Measurements from ENCODE around the gene THOC3.
"Not testable (repeated sequence)": the region's sequence is repeated elsewhere in the genome, so short reads cannot be mapped to it uniquely, and the experiment has no call there.

DNA sequence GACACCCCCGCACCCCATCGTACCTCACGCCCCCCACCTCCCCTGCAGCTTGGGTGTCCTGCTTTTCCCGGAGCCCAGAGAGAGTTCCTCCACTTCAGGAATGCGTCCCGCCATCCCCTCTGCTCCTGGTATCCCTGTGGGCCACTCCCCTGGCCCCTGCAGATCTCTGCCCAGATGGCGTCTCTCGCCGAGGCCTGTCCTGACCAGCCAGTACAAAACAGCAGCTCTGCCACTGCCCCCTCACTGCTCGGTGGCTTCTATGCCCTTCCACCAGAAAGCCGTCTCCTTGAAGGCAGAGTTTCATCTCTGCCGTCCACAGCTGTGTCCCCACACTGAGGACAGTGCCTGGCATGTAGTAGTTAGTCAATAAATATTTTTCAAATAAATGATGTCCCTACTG, 58.0 kb downstream of the THOC3 start:
- TF ChIP-seq ZFP3 (CRISPR knock-in tag; IDR thresholded peaks at IDR 0.05); TOX (CRISPR knock-in tag; IDR thresholded peaks at IDR 0.05; ENCODE audit: borderline replicate concordance); ARNTL (CRISPR knock-in tag; IDR thresholded peaks at IDR 0.05; ENCODE audit: borderline replicate concordance, low read depth); ZC3H10 (CRISPR knock-in tag; IDR thresholded peaks at IDR 0.05); ESRRG (CRISPR knock-in tag; IDR thresholded peaks at IDR 0.05); ISL1 (CRISPR knock-in tag; IDR thresholded peaks at IDR 0.05); ZNF8 (CRISPR knock-in tag; IDR thresholded peaks at IDR 0.05); ZFP30 (CRISPR knock-in tag; IDR thresholded peaks at IDR 0.05); RARB (CRISPR knock-in tag; IDR thresholded peaks at IDR 0.05): not testable (repeated sequence)
- TF ChIP-seq, protein P1, sequence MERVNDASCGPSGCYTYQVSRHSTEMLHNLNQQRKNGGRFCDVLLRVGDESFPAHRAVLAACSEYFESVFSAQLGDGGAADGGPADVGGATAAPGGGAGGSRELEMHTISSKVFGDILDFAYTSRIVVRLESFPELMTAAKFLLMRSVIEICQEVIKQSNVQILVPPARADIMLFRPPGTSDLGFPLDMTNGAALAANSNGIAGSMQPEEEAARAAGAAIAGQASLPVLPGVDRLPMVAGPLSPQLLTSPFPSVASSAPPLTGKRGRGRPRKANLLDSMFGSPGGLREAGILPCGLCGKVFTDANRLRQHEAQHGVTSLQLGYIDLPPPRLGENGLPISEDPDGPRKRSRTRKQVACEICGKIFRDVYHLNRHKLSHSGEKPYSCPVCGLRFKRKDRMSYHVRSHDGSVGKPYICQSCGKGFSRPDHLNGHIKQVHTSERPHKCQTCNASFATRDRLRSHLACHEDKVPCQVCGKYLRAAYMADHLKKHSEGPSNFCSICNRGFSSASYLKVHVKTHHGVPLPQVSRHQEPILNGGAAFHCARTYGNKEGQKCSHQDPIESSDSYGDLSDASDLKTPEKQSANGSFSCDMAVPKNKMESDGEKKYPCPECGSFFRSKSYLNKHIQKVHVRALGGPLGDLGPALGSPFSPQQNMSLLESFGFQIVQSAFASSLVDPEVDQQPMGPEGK (CRISPR knock-in tag; IDR thresholded peaks at IDR 0.05; ENCODE audit: borderline replicate concordance), result not testable (repeated sequence)
- TF ChIP-seq, protein P2, sequence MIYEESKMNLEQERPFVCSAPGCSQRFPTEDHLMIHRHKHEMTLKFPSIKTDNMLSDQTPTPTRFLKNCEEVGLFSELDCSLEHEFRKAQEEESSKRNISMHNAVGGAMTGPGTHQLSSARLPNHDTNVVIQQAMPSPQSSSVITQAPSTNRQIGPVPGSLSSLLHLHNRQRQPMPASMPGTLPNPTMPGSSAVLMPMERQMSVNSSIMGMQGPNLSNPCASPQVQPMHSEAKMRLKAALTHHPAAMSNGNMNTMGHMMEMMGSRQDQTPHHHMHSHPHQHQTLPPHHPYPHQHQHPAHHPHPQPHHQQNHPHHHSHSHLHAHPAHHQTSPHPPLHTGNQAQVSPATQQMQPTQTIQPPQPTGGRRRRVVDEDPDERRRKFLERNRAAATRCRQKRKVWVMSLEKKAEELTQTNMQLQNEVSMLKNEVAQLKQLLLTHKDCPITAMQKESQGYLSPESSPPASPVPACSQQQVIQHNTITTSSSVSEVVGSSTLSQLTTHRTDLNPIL (CRISPR knock-in tag; IDR thresholded peaks at IDR 0.05; ENCODE audit: low read depth), result not testable (repeated sequence)
- TF ChIP-seq, protein P3, sequence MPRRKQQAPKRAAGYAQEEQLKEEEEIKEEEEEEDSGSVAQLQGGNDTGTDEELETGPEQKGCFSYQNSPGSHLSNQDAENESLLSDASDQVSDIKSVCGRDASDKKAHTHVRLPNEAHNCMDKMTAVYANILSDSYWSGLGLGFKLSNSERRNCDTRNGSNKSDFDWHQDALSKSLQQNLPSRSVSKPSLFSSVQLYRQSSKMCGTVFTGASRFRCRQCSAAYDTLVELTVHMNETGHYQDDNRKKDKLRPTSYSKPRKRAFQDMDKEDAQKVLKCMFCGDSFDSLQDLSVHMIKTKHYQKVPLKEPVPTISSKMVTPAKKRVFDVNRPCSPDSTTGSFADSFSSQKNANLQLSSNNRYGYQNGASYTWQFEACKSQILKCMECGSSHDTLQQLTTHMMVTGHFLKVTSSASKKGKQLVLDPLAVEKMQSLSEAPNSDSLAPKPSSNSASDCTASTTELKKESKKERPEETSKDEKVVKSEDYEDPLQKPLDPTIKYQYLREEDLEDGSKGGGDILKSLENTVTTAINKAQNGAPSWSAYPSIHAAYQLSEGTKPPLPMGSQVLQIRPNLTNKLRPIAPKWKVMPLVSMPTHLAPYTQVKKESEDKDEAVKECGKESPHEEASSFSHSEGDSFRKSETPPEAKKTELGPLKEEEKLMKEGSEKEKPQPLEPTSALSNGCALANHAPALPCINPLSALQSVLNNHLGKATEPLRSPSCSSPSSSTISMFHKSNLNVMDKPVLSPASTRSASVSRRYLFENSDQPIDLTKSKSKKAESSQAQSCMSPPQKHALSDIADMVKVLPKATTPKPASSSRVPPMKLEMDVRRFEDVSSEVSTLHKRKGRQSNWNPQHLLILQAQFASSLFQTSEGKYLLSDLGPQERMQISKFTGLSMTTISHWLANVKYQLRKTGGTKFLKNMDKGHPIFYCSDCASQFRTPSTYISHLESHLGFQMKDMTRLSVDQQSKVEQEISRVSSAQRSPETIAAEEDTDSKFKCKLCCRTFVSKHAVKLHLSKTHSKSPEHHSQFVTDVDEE (CRISPR knock-in tag; IDR thresholded peaks at IDR 0.05), result not testable (repeated sequence)
- TF ChIP-seq, protein P4, sequence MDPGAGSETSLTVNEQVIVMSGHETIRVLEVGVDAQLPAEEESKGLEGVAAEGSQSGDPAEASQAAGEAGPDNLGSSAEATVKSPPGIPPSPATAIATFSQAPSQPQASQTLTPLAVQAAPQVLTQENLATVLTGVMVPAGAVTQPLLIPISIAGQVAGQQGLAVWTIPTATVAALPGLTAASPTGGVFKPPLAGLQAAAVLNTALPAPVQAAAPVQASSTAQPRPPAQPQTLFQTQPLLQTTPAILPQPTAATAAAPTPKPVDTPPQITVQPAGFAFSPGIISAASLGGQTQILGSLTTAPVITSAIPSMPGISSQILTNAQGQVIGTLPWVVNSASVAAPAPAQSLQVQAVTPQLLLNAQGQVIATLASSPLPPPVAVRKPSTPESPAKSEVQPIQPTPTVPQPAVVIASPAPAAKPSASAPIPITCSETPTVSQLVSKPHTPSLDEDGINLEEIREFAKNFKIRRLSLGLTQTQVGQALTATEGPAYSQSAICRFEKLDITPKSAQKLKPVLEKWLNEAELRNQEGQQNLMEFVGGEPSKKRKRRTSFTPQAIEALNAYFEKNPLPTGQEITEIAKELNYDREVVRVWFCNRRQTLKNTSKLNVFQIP (CRISPR knock-in tag; IDR thresholded peaks at IDR 0.05; ENCODE audit: borderline replicate concordance, low read depth), result not testable (repeated sequence)
